Activated naive CD4-positive, alpha-beta T cell treated with anti-CD3 and anti-CD28 coated beads for 36 hours (primary cell): ENCODE data around the gene KCNG2. TPM values are rescaled to one million over a fixed set of nuclear protein-coding genes. Genes with fewer than 3 reads are reported as not detected.

Experiments
- CTCF ChIA-PET: fragments of 350-600 bp; sonication (Branson Sonifier 250); formaldehyde crosslinking; loops from one replicate; lab custom pipeline; 2021; ENCODE audit warnings: antibody characterized with exemption; lab: Charles Lee
- DNase-seq: peaks from one replicate; pipeline ENCODE4 v3.0.0-alpha.2; 2020
- H3K27ac Mint-ChIP-seq: one replicate; pipeline ENCODE4 v1.8.0; 2021; ENCODE audit warnings: mild to moderate bottlenecking, mixed read lengths
- H3K27me3 Mint-ChIP-seq: one replicate; pipeline ENCODE4 v1.8.0; 2021; ENCODE audit warnings: low read depth, mixed read lengths
- H3K36me3 Mint-ChIP-seq: one replicate; pipeline ENCODE4 v1.8.0; 2021; ENCODE audit warnings: low read depth, mixed read lengths
- H3K4me1 Mint-ChIP-seq: one replicate; pipeline ENCODE4 v1.8.0; 2021; ENCODE audit warnings: low read depth, mixed read lengths
- H3K4me3 Mint-ChIP-seq: one replicate; pipeline ENCODE4 v1.8.0; 2021; ENCODE audit warnings: mild to moderate bottlenecking, moderate library complexity, mixed read lengths
- H3K9me3 Mint-ChIP-seq: one replicate; pipeline ENCODE4 v1.8.0; 2021; ENCODE audit warnings: mixed read lengths
- intact Hi-C: fragments of 100-400 bp; cut with micrococcal nuclease; formaldehyde crosslinking; loops from one replicate; pipeline ENCODE4 v1.15.1; 2023
- total RNA-seq, 2 experiments: library from RNA; stranded (reverse); gene quantifications; one replicate each; pipeline ENCODE4 v1.2.3, GENCODE V29; 2021

The KCNG2 gene
- total RNA-seq, 2 experiments from 2014 or later = not detected

DNA sequence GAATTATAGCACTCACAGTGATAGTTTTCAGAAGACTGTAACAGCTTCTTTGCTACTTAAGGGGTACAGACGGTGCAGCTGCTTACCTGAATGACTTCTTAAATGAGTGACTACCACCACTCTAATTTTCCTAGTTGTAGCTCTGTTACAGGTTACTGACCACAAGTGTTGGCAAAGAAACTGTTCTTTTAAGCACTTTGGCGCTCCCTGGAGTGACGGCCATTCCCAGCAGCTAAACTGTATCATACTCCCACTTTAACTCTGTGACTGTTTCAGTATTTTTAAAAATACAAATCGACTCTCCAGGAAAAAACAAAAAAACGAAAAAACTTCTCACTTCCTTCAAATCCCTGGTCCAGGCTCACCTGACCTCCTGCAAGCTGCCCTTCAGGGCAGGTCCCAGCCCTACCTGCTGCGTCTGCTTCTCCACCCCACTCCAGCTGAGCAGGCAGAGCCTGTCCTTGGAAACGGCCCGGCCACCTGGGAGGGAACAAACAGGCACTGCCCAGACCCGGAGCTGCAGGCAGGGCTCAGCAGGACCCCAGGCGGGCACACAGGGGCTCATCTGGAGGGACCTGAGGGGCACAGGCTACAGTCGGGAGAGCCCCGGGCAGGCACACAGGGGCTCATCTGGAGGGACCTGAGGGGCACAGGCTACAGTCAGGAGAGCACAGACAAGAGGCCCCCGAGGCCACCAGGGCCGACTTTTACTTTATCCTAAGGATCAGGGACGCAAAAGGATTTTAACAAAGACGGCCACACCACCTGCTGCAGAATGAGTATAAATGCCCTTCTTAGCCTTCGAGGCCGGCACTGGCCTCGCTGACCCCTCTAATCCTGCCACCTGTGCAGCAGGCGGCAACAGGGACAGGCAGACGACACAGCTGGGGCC, 129.2 kb downstream of the KCNG2 start:
- H3K27me3 Mint-ChIP-seq = no peaks in the 10 kb centered on the region
- intact Hi-C loops = no loop called here
- H3K4me3 Mint-ChIP-seq = no peak overlapping the region
- peaks cover 39% of the 10 kb centered on the region for H3K36me3 Mint-ChIP-seq
- no peak overlapping the region for H3K27ac Mint-ChIP-seq
- H3K9me3 Mint-ChIP-seq = peaks cover 21% of the 10 kb centered on the region
- CTCF ChIA-PET = interaction anchor here (0.6 to 0.7 kb wide), 2 partner anchors 151 to 191 kb away, joined by 3 to 4 read pairs; no protein-coding TSS in a partner anchor
- DNase-seq = no peak
- no peaks in the 10 kb centered on the region for H3K4me1 Mint-ChIP-seq

- H3K9me3 Mint-ChIP-seq = peaks cover 30% of the 10 kb centered on the region
- DNase-seq = no peak
Observed at GRCh38 chr18:79927607-79928562, 130.1 kb downstream of the KCNG2 start.

GRCh38 chr18:79928563-79928960, 130.8 kb downstream of the KCNG2 start:
- CTCF ChIA-PET = no interaction called here
- H3K27ac Mint-ChIP-seq = no peak overlapping the region

More at GRCh38 chr18:79927607-79928562, 130.1 kb downstream of the KCNG2 start:
- CTCF ChIA-PET = no interaction called here
- peaks cover 47% of the 10 kb centered on the region for H3K36me3 Mint-ChIP-seq
- no peak overlapping the region for H3K27ac Mint-ChIP-seq
- intact Hi-C loops = no loop called here
- H3K27me3 Mint-ChIP-seq = no peaks in the 10 kb centered on the region
- no peak overlapping the region for H3K4me3 Mint-ChIP-seq
- H3K4me1 Mint-ChIP-seq = no peaks in the 10 kb centered on the region

GRCh38 chr18:79930020-79930642, 132.4 kb downstream of the KCNG2 start:
- H3K4me1 Mint-ChIP-seq = no peaks in the 10 kb centered on the region
- DNase-seq = no peak
- no peak overlapping the region for H3K27ac Mint-ChIP-seq
- intact Hi-C loops = no loop called here
- CTCF ChIA-PET = interaction anchor here (0.7 kb wide), 1 partner anchor 21 kb away, joined by 3 read pairs; the partner anchor contains the start of gene SLC66A2
- no peak overlapping the region for H3K4me3 Mint-ChIP-seq
- H3K27me3 Mint-ChIP-seq = no peaks in the 10 kb centered on the region
- peaks cover 58% of the 10 kb centered on the region for H3K36me3 Mint-ChIP-seq
- peaks cover 45% of the 10 kb centered on the region for H3K9me3 Mint-ChIP-seq

More at GRCh38 chr18:79928563-79928960, 130.8 kb downstream of the KCNG2 start:
- peaks cover 35% of the 10 kb centered on the region for H3K9me3 Mint-ChIP-seq
- peaks cover 50% of the 10 kb centered on the region for H3K36me3 Mint-ChIP-seq
- H3K4me1 Mint-ChIP-seq = no peaks in the 10 kb centered on the region
- DNase-seq = no peak
- H3K27me3 Mint-ChIP-seq = no peaks in the 10 kb centered on the region
- no peak overlapping the region for H3K4me3 Mint-ChIP-seq
- intact Hi-C loops = no loop called here

GRCh38 chr18:79931475-79931874, 133.7 kb downstream of the KCNG2 start:
- Mint-ChIP-seq H3K36me3 (peaks cover 70% of the 10 kb centered on the region), H3K27me3 (no peaks in the 10 kb centered on the region), H3K4me1 (no peaks in the 10 kb centered on the region), H3K4me3 (no peak overlapping the region), H3K9me3 (peaks cover 56% of the 10 kb centered on the region), H3K27ac (no peak overlapping the region)
- CTCF ChIA-PET = no interaction called here
- intact Hi-C loops = no loop called here
- DNase-seq = no peak

DNA sequence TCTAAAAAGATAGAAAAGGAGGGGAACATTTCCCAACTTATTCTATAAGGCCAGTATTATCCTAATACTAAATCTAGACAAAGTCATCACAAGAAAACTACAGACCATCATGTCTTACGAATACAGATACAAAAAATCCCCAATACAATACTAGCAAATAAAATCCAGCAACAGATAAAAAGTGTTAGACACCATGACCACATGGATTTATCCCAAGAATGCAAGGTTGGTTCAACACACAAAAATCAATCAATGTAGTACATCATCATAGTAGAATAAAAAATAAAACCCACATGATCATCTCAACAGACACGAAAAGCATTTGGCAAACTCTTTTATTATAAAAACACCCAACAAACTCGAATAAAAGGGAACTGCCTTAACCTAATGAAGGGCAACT, 135.2 kb downstream of the KCNG2 start:
- DNase-seq = no peak
- intact Hi-C loops = no loop called here
- Mint-ChIP-seq H3K4me3 (no peak overlapping the region), H3K4me1 (no peaks in the 10 kb centered on the region), H3K9me3 (peaks cover 64% of the 10 kb centered on the region), H3K36me3 (peaks cover 85% of the 10 kb centered on the region), H3K27me3 (no peaks in the 10 kb centered on the region), H3K27ac (no peak overlapping the region)
- CTCF ChIA-PET = no interaction called here

DNA sequence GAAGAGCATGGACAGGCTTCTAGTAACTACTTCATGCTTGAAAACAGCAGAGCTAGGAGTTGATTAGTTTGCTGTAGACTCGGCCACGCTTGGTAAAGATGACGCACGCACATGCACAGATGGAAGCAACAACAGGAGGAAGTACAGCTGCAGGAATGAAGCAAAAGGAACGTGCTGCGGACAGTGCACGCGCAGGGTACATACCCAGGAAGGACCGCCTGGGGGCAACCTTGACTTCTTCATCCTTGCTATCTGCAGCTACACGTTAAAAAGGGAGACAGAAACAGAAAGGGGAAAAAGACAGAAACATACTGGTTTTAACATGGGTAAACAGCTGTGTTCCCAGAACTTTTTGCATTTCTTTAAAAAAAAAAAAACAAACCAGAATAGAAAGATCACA, 136.0 kb downstream of the KCNG2 start:
- H3K36me3 Mint-ChIP-seq = peaks cover 88% of the 10 kb centered on the region
- no peaks in the 10 kb centered on the region for H3K27me3 Mint-ChIP-seq
- no peak for DNase-seq
- peaks cover 68% of the 10 kb centered on the region for H3K9me3 Mint-ChIP-seq
- H3K27ac Mint-ChIP-seq = no peak overlapping the region
- no peaks in the 10 kb centered on the region for H3K4me1 Mint-ChIP-seq
- intact Hi-C loops = no loop called here
- no peak overlapping the region for H3K4me3 Mint-ChIP-seq
- CTCF ChIA-PET = no interaction called here

DNA sequence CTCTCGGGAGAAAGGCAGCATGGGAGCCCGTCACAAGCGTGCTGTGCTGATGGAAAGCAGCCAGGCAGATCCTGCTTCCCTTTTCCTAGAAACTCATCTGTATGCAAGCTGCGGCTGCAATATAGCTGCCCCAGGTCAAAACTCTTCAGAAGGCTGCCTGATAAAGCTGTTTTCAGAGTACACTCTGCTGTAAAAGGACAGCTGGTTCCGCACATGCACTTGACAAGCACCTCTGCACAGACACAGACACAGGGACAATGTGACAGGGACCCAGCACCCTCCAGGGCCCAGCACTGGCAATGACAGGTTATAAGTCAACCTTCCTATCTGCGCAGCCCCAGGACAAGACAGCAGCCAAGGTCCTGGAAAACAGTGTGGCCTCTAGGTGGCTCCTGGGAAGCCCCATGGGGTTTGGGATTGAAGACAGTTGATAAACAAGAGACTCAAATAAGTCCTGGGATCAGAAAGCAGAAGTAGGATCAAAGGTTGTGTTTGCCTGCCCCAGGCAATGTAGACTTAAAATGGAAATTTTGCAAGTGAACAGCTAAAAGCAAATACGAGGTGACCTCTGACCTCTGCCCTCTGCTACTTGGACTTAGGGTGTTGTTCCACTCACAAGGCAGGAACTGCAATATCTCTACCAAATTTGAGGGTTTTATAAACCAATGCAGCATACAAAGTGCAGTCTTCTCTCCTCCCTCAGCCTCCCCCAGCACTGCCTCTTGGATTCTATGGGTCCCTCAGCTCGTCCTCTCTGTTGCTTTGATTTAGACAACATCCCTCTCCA, 136.8 kb downstream of the KCNG2 start:
- no peak overlapping the region for H3K4me3 Mint-ChIP-seq
- H3K27me3 Mint-ChIP-seq = no peaks in the 10 kb centered on the region
- no peak for DNase-seq
- H3K4me1 Mint-ChIP-seq = no peaks in the 10 kb centered on the region
- H3K27ac Mint-ChIP-seq = no peak overlapping the region
- peaks cover 88% of the 10 kb centered on the region for H3K36me3 Mint-ChIP-seq
- H3K9me3 Mint-ChIP-seq = peaks cover 61% of the 10 kb centered on the region
- CTCF ChIA-PET = no interaction called here
- intact Hi-C loops = no loop called here

- no peak for DNase-seq
- CTCF ChIA-PET = no interaction called here
- H3K4me1 Mint-ChIP-seq = no peaks in the 10 kb centered on the region
- intact Hi-C loops = no loop called here
- no peak overlapping the region for H3K27ac Mint-ChIP-seq
- H3K9me3 Mint-ChIP-seq = peaks cover 55% of the 10 kb centered on the region
- H3K36me3 Mint-ChIP-seq = peaks cover 88% of the 10 kb centered on the region
- no peaks in the 10 kb centered on the region for H3K27me3 Mint-ChIP-seq
- no peak overlapping the region for H3K4me3 Mint-ChIP-seq
Observed at GRCh38 chr18:79935098-79935480, 137.4 kb downstream of the KCNG2 start.

- CTCF ChIA-PET = no interaction called here
- intact Hi-C loops = no loop called here
- no peak overlapping the region for H3K27ac Mint-ChIP-seq
- no peaks in the 10 kb centered on the region for H3K4me1 Mint-ChIP-seq
- H3K36me3 Mint-ChIP-seq = peaks cover 89% of the 10 kb centered on the region
- no peak for DNase-seq
- H3K27me3 Mint-ChIP-seq = no peaks in the 10 kb centered on the region
- H3K9me3 Mint-ChIP-seq = peaks cover 54% of the 10 kb centered on the region
- H3K4me3 Mint-ChIP-seq = no peak overlapping the region
Observed at GRCh38 chr18:79935499-79935898, 137.8 kb downstream of the KCNG2 start.

DNA sequence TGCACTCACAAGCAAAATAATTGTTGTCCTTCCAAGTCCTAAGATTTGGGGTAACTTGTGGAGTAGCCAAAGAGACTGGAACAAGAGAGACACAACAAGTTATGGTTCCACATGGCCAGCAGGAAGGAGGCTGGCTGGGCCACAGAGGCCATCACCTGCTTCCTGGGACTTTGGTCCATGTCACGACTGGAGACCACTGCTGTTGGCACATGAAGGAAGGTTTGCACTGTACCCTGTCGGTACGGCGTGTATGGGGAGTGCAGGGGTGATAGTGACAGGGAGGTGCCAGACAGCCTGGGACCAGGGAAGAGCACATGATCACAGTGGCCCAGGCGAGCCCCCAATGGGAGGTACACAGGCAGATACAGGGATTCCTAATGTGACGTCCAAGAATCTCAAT, 138.2 kb downstream of the KCNG2 start:
- CTCF ChIA-PET = no interaction called here
- Mint-ChIP-seq H3K36me3 (peaks cover 91% of the 10 kb centered on the region), H3K4me3 (no peak overlapping the region), H3K4me1 (no peaks in the 10 kb centered on the region), H3K27me3 (no peaks in the 10 kb centered on the region), H3K9me3 (peaks cover 54% of the 10 kb centered on the region), H3K27ac (no peak overlapping the region)
- intact Hi-C loops = no loop called here
- DNase-seq = no peak
